HCT116 (cell line): ENCODE results near the gene UVRAG. TPM values are rescaled to one million over a fixed set of nuclear protein-coding genes. Genes with fewer than 3 reads are reported as not detected.

Experiments
- ATAC-seq: fragments of 200-7000 bp; cut with Tn5 transposase; 2 replicates; pipeline ENCODE4 v1.9.1; 2020; ENCODE audit warnings: mild to moderate bottlenecking, moderate library complexity
- BruUV-seq: library from RNA; stranded (reverse); fragments of 400-500 nt; replicated peaks from 2 replicates; lab custom pipeline; 2021; lab: Mats Ljungman, UMichigan
- CTCF ChIA-PET: fragments of 300-600 bp; sonication (Branson Sonifier 250); formaldehyde crosslinking; loops from one replicate; lab custom pipeline; 2021; ENCODE audit warnings: antibody characterized with exemption; lab: Charles Lee
- POLR2A ChIA-PET: fragments of 300-600, 350-600 bp; sonication (Branson Sonifier 250); formaldehyde crosslinking; loops from one replicate; lab custom pipeline; 2021; ENCODE audit warnings: antibody characterized with exemption; lab: Charles Lee
- RAD21 ChIA-PET, 2 experiments: fragments of 300-600 bp; sonication (Branson Sonifier 250); formaldehyde crosslinking; loops; one replicate each; lab custom pipeline; 2023; ENCODE audit warnings: low total read pairs in 2 of 2; ENCODE audit not compliant: uncharacterized antibody in 2 of 2, unreplicated experiment in 2 of 2, low non-redundant PET in 1 of 2; lab: Charles Lee
- DNase-seq: peaks from one replicate; pipeline ENCODE4 v3.0.0-alpha.2; 2010; ENCODE audit warnings: low read depth, low spot score
- H2AFZ ChIP-seq: fragments of 200-600 bp; shearing (Covaris generic), sonication (generic); 2 replicates; pipeline ENCODE4 v1.6.1; 2017; ENCODE audit warnings: low read depth, mixed run types, mixed read lengths, antibody characterized with exemption, low read length; ENCODE audit not compliant: poor library complexity, severe bottlenecking
- H3K27ac ChIP-seq: 2 replicates; pipeline ENCODE4 v1.5.1; 2012; ENCODE audit warnings: low read depth, low read length
- H3K27me3 ChIP-seq: fragments of 200-600 bp; sonication (generic); 2 replicates; pipeline ENCODE4 v1.6.1; 2016; ENCODE audit warnings: mixed run types, low read length, mixed read lengths; ENCODE audit not compliant: insufficient read depth
- H3K36me3 ChIP-seq, 2 experiments: fragments of 200-500 bp in 1 of 2; fragments of 200-600 bp in 1 of 2; sonication (Bioruptor generic) in 1 of 2; sonication (generic) in 1 of 2; 2 replicates each; pipeline versions ENCODE4 v1.5.1 to v1.6.1; 2014 to 2016; ENCODE audit warnings: low read length in 2 of 2, inconsistent platforms in 1 of 2, mixed read lengths in 1 of 2, mixed run types in 1 of 2; ENCODE audit not compliant: insufficient read depth in 2 of 2, control insufficient read depth in 1 of 2
- H3K4me1 ChIP-seq, 2 experiments: fragments of 200-600 bp in 1 of 2; sonication (generic) in 1 of 2; 2 replicates each; pipeline versions ENCODE4 v1.5.1 to v1.6.1; 2012 to 2017; ENCODE audit warnings: low read length in 2 of 2, inconsistent platforms in 1 of 2, mild to moderate bottlenecking in 1 of 2, mixed read lengths in 1 of 2, mixed run types in 1 of 2, moderate library complexity in 1 of 2; ENCODE audit not compliant: insufficient read depth in 2 of 2, control insufficient read depth in 1 of 2
- H3K4me2 ChIP-seq: fragments of 200-600 bp; sonication (generic); 2 replicates; pipeline ENCODE4 v1.6.1; 2017; ENCODE audit warnings: mixed run types, low read length, mixed read lengths
- H3K4me3 ChIP-seq, 2 experiments: fragments of 200-600 bp in 1 of 2; sonication (generic) in 1 of 2; replicated peaks in 1 of 2; 2 replicates each; pipeline ENCODE4 v1.5.1; 2011 to 2016; ENCODE audit warnings: low read length in 2 of 2, control low read depth in 1 of 2, low read depth in 1 of 2, mild to moderate bottlenecking in 1 of 2, mixed read lengths in 1 of 2, mixed run types in 1 of 2
- H3K79me2 ChIP-seq: fragments of 200-600 bp; sonication (generic); 2 replicates; pipeline ENCODE4 v1.6.1; 2017; ENCODE audit warnings: mild to moderate bottlenecking, mixed run types, low read length, moderate library complexity, mixed read lengths; ENCODE audit not compliant: insufficient read depth
- H3K9ac ChIP-seq: fragments of 200-600 bp; sonication (generic); 2 replicates; pipeline ENCODE4 v1.6.1; 2016; ENCODE audit warnings: low read length, mixed read lengths
- H3K9me2 ChIP-seq: fragments of 200-600 bp; sonication (generic), shearing (Covaris generic); 2 replicates; pipeline ENCODE4 v1.6.1; 2017; ENCODE audit warnings: mixed run types, mild to moderate bottlenecking, moderate library complexity; ENCODE audit not compliant: insufficient read depth
- H3K9me3 ChIP-seq, 2 experiments: fragments of 200-500 bp in 1 of 2; fragments of 200-600 bp in 1 of 2; sonication (Bioruptor generic) in 1 of 2; sonication (generic) in 1 of 2; 2 replicates each; pipeline ENCODE4 v1.6.1; 2014 to 2017; ENCODE audit warnings: low read length in 2 of 2, mixed read lengths in 2 of 2, inconsistent platforms in 1 of 2, low read depth in 1 of 2, mild to moderate bottlenecking in 1 of 2, mixed run types in 1 of 2, moderate library complexity in 1 of 2; ENCODE audit not compliant: control insufficient read depth in 1 of 2, insufficient read depth in 1 of 2
- H4K20me1 ChIP-seq: fragments of 200-600 bp; sonication (generic), shearing (Covaris generic); 2 replicates; pipeline ENCODE4 v1.6.1; 2017; ENCODE audit warnings: mixed run types, mild to moderate bottlenecking, moderate library complexity; ENCODE audit not compliant: insufficient read depth
- CBX3 ChIP-seq: IDR thresholded peaks from 2 replicates; pipeline ENCODE4 v1.6.1; 2012; ENCODE audit warnings: low read depth
- CEBPB ChIP-seq: IDR thresholded peaks from 2 replicates; pipeline ENCODE4 v1.6.1; 2012; ENCODE audit warnings: low read depth
- EZH2 ChIP-seq: fragments of 200-600 bp; sonication (generic); IDR thresholded peaks from 2 replicates; pipeline ENCODE4 v1.6.1; 2017; ENCODE audit warnings: antibody characterized with exemption, mixed run types
- EZH2phosphoT487 ChIP-seq: fragments of 200-600 bp; IDR thresholded peaks from 2 replicates; pipeline ENCODE4 v1.6.1; 2018; ENCODE audit warnings: antibody characterized with exemption, borderline replicate concordance
- JUND ChIP-seq: IDR thresholded peaks from 2 replicates; pipeline ENCODE4 v1.6.1; 2012
- POLR2A ChIP-seq: IDR thresholded peaks from 2 replicates; pipeline ENCODE4 v1.7.0; 2011; ENCODE audit warnings: borderline replicate concordance; ENCODE audit not compliant: insufficient read depth, insufficient read length; ENCODE audit errors: extremely low read depth
- POLR2AphosphoS5 ChIP-seq: IDR thresholded peaks from 2 replicates; pipeline ENCODE4 v1.6.1; 2011; ENCODE audit warnings: mild to moderate bottlenecking, low read depth, low read length, moderate library complexity
- RAD21 ChIP-seq: IDR thresholded peaks from 2 replicates; pipeline ENCODE4 v1.6.1; 2012; ENCODE audit warnings: low read depth, mild to moderate bottlenecking
- SP1 ChIP-seq: IDR thresholded peaks from 2 replicates; pipeline ENCODE4 v1.6.1; 2012; ENCODE audit warnings: low read depth
- TCF7L2 ChIP-seq: IDR thresholded peaks from 2 replicates; pipeline ENCODE4 v1.7.0; 2011; ENCODE audit warnings: borderline replicate concordance, inconsistent platforms; ENCODE audit not compliant: insufficient read depth, insufficient read length; ENCODE audit errors: extremely low read depth
- YY1 ChIP-seq: IDR thresholded peaks from 2 replicates; pipeline ENCODE4 v1.6.1; 2011; ENCODE audit warnings: low read length, low read depth, moderate library complexity, mild to moderate bottlenecking; ENCODE audit not compliant: insufficient replicate concordance; ENCODE audit errors: extremely low read depth
- ZFX ChIP-seq: fragments of 450-650 bp; IDR thresholded peaks from 2 replicates; pipeline ENCODE4 v1.6.1; 2017
- intact Hi-C: fragments of 100-400 bp; cut with micrococcal nuclease; formaldehyde crosslinking; loops from 2 replicates; pipeline ENCODE4 v1.10.0; 2022
- total RNA-seq: library from RNA; stranded (reverse); gene quantifications from one replicate; pipeline ENCODE4 v1.2.1, GENCODE V29; 2021; ENCODE audit not compliant: unreplicated experiment
- TF ChIP-seq, protein P1 (sequence below): IDR thresholded peaks from 2 replicates; pipeline ENCODE4 v1.6.1; 2012; ENCODE audit warnings: low read depth
- TF ChIP-seq, protein P2 (sequence below): IDR thresholded peaks from 2 replicates; pipeline ENCODE4 v1.6.1; 2012
- TF ChIP-seq, protein P3 (sequence below): IDR thresholded peaks from 2 replicates; pipeline ENCODE4 v1.6.1; 2011; ENCODE audit warnings: mild to moderate bottlenecking, low read length, moderate library complexity; ENCODE audit not compliant: insufficient replicate concordance; ENCODE audit errors: extremely low read depth
- TF ChIP-seq, protein P4 (sequence below), 3 experiments: fragments of 200-600 bp in 1 of 3; sonication (generic) in 1 of 3; IDR thresholded peaks in 2 of 3; conservative IDR thresholded peaks in 1 of 3; 2 replicates each; pipeline ENCODE4 v1.5.1; 2012 to 2017; ENCODE audit warnings: low read depth in 2 of 3, low read length in 2 of 3, antibody characterized with exemption in 1 of 3, borderline replicate concordance in 1 of 3, control low read depth in 1 of 3, mild to moderate bottlenecking in 1 of 3, mixed read lengths in 1 of 3, mixed run types in 1 of 3, moderate library complexity in 1 of 3; ENCODE audit not compliant: insufficient read depth in 1 of 3

The UVRAG gene
- total RNA-seq, 1 experiment from 2014 or later = 12.3 TPM

DNA sequence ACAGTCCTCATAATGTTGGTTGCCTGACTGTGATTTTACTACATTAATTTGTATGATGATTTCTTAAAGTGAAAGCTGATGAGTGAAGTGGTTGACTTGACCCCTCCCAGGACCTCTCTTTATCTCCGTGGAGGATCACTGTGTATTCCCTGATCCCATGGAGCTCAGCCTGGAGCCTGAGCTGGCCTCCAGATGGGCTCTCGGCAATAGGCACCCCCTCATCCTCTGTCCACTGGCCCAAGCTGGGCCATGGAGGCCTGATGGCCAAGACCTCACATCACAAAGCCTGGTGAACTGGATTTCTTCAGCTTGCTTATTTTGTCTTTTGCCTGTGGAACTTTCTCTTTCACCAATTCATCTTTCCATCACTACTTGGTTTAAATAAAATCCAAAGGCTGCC is 316.1 kb downstream of the UVRAG start:
- DNase-seq (no peak), ATAC-seq (no peak)
- Histone ChIP-seq H3K4me3 (no peak overlapping the region), H3K4me2 (no peak overlapping the region), H3K9ac (no peak overlapping the region), H3K4me1 (no peaks in the 10 kb centered on the region), H4K20me1 (no peaks in the 10 kb centered on the region), H3K27ac (no peak overlapping the region), H3K9me3 (no peaks in the 10 kb centered on the region), H2AFZ (no peak overlapping the region), H3K36me3 (no peaks in the 10 kb centered on the region), H3K9me2 (no peaks in the 10 kb centered on the region), H3K79me2 (no peaks in the 10 kb centered on the region), H3K27me3 (no peaks in the 10 kb centered on the region)
- BruUV-seq = no TSS peak
- TF ChIP-seq ZFX (no peak), POLR2A (no peak), JUND (no peak), CBX3 (no peak), EZH2phosphoT487 (no peak), POLR2AphosphoS5 (no peak), RAD21 (no peak), SP1 (no peak), CEBPB (no peak), EZH2 (no peak), TCF7L2 (no peak), YY1 (no peak)
- TF ChIP-seq, protein P1, sequence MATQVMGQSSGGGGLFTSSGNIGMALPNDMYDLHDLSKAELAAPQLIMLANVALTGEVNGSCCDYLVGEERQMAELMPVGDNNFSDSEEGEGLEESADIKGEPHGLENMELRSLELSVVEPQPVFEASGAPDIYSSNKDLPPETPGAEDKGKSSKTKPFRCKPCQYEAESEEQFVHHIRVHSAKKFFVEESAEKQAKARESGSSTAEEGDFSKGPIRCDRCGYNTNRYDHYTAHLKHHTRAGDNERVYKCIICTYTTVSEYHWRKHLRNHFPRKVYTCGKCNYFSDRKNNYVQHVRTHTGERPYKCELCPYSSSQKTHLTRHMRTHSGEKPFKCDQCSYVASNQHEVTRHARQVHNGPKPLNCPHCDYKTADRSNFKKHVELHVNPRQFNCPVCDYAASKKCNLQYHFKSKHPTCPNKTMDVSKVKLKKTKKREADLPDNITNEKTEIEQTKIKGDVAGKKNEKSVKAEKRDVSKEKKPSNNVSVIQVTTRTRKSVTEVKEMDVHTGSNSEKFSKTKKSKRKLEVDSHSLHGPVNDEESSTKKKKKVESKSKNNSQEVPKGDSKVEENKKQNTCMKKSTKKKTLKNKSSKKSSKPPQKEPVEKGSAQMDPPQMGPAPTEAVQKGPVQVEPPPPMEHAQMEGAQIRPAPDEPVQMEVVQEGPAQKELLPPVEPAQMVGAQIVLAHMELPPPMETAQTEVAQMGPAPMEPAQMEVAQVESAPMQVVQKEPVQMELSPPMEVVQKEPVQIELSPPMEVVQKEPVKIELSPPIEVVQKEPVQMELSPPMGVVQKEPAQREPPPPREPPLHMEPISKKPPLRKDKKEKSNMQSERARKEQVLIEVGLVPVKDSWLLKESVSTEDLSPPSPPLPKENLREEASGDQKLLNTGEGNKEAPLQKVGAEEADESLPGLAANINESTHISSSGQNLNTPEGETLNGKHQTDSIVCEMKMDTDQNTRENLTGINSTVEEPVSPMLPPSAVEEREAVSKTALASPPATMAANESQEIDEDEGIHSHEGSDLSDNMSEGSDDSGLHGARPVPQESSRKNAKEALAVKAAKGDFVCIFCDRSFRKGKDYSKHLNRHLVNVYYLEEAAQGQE = no peak
- TF ChIP-seq, protein P2, sequence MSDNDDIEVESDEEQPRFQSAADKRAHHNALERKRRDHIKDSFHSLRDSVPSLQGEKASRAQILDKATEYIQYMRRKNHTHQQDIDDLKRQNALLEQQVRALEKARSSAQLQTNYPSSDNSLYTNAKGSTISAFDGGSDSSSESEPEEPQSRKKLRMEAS = no peak
- TF ChIP-seq, protein P3, sequence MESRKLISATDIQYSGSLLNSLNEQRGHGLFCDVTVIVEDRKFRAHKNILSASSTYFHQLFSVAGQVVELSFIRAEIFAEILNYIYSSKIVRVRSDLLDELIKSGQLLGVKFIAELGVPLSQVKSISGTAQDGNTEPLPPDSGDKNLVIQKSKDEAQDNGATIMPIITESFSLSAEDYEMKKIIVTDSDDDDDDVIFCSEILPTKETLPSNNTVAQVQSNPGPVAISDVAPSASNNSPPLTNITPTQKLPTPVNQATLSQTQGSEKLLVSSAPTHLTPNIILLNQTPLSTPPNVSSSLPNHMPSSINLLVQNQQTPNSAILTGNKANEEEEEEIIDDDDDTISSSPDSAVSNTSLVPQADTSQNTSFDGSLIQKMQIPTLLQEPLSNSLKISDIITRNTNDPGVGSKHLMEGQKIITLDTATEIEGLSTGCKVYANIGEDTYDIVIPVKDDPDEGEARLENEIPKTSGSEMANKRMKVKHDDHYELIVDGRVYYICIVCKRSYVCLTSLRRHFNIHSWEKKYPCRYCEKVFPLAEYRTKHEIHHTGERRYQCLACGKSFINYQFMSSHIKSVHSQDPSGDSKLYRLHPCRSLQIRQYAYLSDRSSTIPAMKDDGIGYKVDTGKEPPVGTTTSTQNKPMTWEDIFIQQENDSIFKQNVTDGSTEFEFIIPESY = no peak
- TF ChIP-seq, protein P4, sequence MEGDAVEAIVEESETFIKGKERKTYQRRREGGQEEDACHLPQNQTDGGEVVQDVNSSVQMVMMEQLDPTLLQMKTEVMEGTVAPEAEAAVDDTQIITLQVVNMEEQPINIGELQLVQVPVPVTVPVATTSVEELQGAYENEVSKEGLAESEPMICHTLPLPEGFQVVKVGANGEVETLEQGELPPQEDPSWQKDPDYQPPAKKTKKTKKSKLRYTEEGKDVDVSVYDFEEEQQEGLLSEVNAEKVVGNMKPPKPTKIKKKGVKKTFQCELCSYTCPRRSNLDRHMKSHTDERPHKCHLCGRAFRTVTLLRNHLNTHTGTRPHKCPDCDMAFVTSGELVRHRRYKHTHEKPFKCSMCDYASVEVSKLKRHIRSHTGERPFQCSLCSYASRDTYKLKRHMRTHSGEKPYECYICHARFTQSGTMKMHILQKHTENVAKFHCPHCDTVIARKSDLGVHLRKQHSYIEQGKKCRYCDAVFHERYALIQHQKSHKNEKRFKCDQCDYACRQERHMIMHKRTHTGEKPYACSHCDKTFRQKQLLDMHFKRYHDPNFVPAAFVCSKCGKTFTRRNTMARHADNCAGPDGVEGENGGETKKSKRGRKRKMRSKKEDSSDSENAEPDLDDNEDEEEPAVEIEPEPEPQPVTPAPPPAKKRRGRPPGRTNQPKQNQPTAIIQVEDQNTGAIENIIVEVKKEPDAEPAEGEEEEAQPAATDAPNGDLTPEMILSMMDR (IDR thresholded peaks at IDR 0.05 in 2 of 3, conservative IDR thresholded peaks at IDR 0.05 in 1 of 3; ENCODE audit: borderline replicate concordance in 1 of 3, insufficient read depth in 1 of 3, low read depth in 2 of 3, low read length in 2 of 3) = no peak
- CTCF ChIA-PET = interaction anchor here (1.1 to 1.3 kb wide), 2 partner anchors 13 to 21 kb away, joined by 4 read pairs; no protein-coding TSS in a partner anchor
- POLR2A ChIA-PET = no interaction called here
- intact Hi-C loops = no loop called here
- RAD21 ChIA-PET = no interaction called here
